HG03066 (cell line): ENCODE data around the gene PRRX1.

Experiments
- ATAC-seq: cut with Tn5 transposase; IDR thresholded peaks from one replicate; pipeline ENCODE4 v1.9.1; 2021; ENCODE audit warnings: low read depth; ENCODE audit not compliant: unreplicated experiment

The PRRX1 gene

DNA sequence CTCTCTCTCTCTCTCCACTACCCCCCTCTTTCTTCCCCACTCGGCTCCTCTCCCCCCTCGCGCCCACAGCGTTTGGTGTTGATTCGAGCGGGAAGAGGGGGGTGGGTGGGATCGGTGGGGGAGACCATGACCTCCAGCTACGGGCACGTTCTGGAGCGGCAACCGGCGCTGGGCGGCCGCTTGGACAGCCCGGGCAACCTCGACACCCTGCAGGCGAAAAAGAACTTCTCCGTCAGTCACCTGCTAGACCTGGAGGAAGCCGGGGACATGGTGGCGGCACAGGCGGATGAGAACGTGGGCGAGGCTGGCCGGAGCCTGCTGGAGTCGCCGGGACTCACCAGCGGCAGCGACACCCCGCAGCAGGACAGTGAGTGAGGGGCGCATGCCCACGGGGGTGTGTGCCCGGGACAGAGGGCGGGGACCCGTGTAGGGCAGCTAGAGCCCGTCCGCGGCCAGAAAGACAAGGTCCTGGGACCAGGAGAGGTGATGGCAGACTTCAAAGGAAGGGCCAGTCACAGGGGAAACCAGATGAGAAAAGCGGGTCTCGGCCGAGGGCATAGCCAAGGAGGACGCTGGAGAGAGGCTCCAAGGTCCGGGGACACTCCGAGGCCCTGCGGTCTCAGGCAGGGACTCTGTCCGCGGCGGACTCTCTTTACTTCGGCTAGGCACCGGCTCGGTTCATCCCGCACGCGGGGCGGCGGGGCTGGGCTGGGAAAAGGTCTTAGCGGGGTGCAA is at the start of gene PRRX1:
TSS of gene PRRX1 (plus strand) at position 39 of the 735 bp plus-strand sequence. CDS start at position 127, 88 bp downstream.
- no peak for ATAC-seq

GRCh38 chr1:170617591-170618330 is 46.2 kb upstream of the PRRX1 start:
- no peak for ATAC-seq

GRCh38 chr1:170618421-170618820 is 45.5 kb upstream of the PRRX1 start:
- no peak for ATAC-seq

- ATAC-seq: no peak
Observed at GRCh38 chr1:170619241-170620028, 44.5 kb upstream of the PRRX1 start.

GRCh38 chr1:170620164-170620563 is 43.8 kb upstream of the PRRX1 start:
- no peak for ATAC-seq

GRCh38 chr1:170623171-170623570 is 40.8 kb upstream of the PRRX1 start:
- ATAC-seq: no peak

- ATAC-seq: no peak
Observed at GRCh38 chr1:170624146-170624545, 39.8 kb upstream of the PRRX1 start.

- no peak for ATAC-seq
Observed at GRCh38 chr1:170630977-170631376, 33.0 kb upstream of the PRRX1 start.

- no peak for ATAC-seq
Observed at GRCh38 chr1:170634293-170634692, 29.6 kb upstream of the PRRX1 start.

- no peak for ATAC-seq
Observed at GRCh38 chr1:170634824-170635410, 29.0 kb upstream of the PRRX1 start.

DNA sequence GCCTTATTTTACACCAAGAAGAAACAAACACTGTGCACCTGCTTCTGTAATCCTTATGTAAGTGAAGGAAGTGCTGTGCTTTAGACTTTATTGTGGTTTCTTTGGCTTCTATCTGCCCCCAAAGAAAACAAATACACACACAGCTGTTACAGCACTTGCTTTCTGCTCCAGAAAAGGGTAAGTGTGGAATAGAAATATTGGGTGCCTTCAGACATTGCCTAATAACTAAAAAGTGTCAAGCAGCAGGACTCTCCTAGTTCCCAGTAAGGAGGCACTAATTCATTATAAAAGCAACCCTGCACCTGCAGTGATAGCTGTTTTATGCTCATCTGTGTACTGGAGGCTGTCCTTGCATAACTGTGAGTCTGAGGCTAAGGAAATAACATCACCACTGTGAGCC is 23.4 kb upstream of the PRRX1 start:
- ATAC-seq: no peak

DNA sequence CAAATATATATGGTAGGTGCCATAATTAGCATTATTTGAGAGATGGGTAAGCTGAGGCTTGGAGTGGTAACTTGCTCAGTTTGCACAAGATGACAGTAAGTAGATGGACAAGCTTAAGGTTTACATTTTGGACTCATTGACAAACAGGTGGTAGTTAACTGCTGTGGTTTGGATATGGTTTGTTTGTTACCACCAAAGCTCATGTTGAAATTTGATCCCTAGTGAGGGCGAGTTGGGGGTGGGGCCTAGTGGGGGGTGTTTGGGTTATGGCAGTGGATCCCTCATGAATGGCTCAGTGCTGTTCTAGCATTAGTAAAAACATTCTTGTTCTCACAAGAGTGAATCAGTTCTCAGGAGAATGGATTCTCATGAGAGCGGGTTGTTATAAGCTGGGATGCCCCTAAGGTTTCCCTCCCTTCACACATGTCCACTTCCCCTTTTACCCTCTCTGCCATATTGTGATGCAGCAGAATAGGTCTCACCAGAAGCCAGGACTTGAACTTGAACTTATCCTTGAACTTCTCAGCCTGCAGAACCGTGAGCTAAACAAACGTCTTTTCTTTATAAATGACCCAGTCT is 6.6 kb upstream of the PRRX1 start:
- no peak for ATAC-seq

DNA sequence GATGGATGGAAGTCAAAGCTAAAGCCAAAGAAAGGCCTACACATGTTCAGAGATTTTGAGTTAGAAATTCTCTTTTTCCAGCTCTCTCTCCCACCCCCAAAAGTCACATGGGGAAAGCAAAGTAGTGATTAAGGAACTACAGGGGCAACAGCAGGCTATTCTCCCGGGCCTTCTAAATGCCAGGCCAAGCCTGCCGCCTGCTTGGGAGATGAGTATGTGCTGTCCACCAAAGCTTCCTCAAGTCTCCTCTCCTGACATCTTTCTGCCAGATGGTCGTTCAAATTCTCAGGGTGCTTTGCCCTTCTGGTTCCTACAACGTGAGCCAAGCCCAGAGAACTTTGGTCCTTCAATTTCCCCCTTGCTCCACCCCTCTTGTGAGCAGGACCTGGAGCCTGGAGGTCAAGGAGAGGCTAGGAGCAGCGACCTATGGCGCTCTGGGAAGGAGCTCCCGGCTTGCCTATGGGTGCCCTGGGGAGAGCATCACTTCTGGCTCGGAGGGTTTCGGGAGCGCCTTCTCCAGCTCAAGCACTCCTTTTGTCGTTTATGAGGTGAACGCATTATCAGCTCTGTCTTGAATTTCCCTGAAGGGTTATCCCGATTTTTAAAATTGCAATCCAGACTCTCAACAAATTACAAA is 4.4 kb upstream of the PRRX1 start:
- ATAC-seq: no peak

- no peak for ATAC-seq
Observed at GRCh38 chr1:170660281-170660713, 3.6 kb upstream of the PRRX1 start.

DNA sequence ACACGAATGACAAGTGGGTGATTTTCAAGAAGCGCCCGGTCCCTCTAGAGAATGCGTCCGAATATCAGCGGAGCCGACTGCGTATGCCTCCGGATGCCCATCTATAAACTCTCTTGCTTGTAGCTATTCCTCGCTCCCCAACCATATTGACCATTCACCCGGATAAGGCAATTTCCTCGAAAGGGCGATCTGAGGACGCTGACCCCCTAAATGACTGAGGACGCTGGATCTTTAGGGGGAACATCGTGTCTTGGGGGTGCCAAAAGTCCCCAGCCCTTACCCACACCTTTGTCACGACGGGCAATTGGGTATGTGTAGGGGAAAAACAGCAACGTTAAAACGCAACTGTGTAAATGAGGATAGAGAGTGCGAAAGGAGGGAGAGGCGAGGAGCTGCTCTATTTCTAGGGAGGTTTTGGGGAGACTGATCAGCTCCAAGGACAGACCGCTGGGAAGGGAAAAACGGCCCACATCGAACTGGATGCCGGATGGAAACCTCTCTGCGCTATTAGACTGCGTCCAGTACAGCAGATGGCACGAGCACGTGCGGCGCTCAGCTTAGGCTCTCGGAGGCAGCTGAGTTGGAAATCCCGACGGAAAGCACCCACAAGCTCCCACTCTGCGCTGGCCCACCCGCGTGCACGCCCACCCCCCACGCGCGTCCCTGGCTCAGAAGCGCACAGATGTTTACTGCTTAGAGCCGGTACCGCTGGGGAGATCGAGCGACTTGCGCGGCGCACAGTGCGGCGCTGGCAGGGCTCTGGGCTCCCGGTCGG is 2.9 kb upstream of the PRRX1 start:
- no peak for ATAC-seq

DNA sequence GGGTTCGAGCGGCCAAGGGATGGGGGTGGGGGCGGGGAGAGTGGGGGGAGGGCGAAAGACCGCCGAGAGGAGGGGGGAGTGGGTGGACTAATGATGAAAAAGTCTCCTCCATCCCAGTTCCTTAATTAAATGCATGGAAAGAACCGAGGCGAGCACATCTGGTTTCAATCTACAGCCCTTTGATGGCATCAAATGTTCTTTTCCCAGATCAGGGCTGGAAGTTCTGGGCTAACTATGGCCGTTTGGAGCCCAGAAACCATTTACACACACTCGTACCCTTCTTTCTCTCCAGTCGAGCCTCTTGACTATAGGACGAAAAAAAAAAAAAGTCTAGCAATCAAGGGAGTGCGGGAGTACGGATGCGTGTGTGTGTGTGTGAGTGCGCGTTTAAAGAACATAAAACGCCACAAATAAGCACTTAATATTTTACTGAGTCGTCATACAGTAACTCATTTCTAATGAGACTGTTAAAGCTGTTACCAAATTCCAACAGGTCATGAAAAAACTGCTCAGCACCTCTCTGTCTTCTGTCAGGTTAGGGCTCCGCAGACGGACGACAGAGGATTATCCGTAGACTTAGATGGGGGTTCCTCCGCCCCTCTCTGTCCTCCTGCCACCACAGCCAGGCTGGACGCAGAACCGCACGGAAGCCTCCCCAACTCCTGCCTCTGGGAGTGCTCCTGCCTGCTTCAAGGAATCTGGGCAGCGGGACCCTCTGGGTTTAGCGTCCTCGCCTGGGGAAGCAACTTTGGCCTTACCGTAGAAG is 2.1 kb upstream of the PRRX1 start:
- no peak for ATAC-seq

DNA sequence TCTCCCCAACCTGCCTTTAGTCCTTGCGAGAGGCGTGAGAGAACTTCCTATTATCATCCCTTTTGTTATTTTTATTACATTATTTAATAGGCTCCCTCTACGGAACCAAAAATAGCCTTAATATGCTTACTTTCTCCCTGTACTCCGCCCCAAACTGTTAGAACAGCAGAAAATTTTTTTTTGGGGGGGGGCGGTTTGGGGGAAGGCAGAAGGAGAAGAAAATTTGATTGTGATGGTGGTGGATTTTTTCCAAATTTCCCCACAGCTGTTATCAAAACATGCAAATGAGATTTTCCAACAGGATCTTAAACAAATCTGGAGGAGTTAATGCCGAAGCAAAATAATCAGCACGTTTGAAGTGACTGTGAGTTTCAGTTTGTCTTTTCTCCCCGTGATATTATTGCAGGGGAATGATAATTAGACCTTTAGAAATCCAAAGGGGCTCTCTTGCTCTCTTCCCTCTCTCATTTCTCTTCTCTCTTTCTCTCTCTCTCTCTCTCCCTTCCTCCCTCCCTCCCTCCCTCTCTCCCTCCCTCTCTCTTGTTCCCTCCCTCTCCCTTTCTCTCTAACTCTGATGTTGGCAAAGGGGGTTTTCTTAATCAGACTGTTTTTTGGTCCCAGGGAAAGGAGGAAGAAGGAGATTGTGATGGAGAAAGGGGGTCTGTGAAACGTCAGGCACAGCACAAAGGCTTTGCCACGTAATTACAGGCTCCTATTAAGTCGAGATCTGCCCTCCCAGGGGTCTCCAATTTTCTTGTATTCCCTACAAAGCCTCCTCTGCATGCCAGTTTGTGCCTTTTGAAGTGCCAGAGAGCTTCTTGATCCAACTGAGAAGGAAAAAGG is 1.1 kb upstream of the PRRX1 start:
- no peak for ATAC-seq
